IPS-NIHi11 (cell line): ENCODE measurements around the gene ACVR1.
"Not testable (repeated sequence)": the region's sequence is repeated elsewhere in the genome, so short reads cannot be mapped to it uniquely, and the experiment has no call there.

Source experiments
- DNase-seq: peaks from one replicate; pipeline ENCODE4 v3.0.0; 2012; ENCODE audit warnings: mixed read lengths, low spot score

Gene ACVR1

GRCh38 chr2:157830266-157830665 lies 45.9 kb downstream of the ACVR1 start:
- no peak for DNase-seq

- DNase-seq, result no peak
These were observed 48.8 kb downstream of the ACVR1 start for GRCh38 chr2:157827377-157827776.

GRCh38 chr2:157826644-157827043 lies 49.5 kb downstream of the ACVR1 start:
- not testable (repeated sequence) for DNase-seq

- peak; percentile 34 for DNase-seq
These were observed 50.2 kb downstream of the ACVR1 start for GRCh38 chr2:157825885-157826284.

- no peak for DNase-seq
These were observed 53.1 kb downstream of the ACVR1 start for GRCh38 chr2:157822993-157823392.

GRCh38 chr2:157822533-157822932 lies 53.6 kb downstream of the ACVR1 start:
- no peak for DNase-seq

GRCh38 chr2:157821519-157822131 lies 54.5 kb downstream of the ACVR1 start:
- DNase-seq, result no peak

GRCh38 chr2:157820193-157820592 lies 55.9 kb downstream of the ACVR1 start:
- DNase-seq, result no peak

GRCh38 chr2:157819761-157820160 lies 56.4 kb downstream of the ACVR1 start:
- DNase-seq, result no peak

- DNase-seq, result no peak
These were observed 57.9 kb downstream of the ACVR1 start for GRCh38 chr2:157818227-157818626.

- DNase-seq, result no peak
These were observed 60.7 kb downstream of the ACVR1 start for GRCh38 chr2:157815421-157815820.

- DNase-seq, result no peak
These were observed 62.7 kb downstream of the ACVR1 start for GRCh38 chr2:157813467-157813866.

GRCh38 chr2:157810037-157810436 lies 66.1 kb downstream of the ACVR1 start:
- DNase-seq, result no peak

- DNase-seq, result no peak
These were observed 66.9 kb downstream of the ACVR1 start for GRCh38 chr2:157809212-157809611.

- DNase-seq, result no peak
These were observed 67.7 kb downstream of the ACVR1 start for GRCh38 chr2:157808421-157808820.

GRCh38 chr2:157806426-157807077 lies 69.6 kb downstream of the ACVR1 start:
- no peak for DNase-seq

GRCh38 chr2:157805519-157805918 lies 70.6 kb downstream of the ACVR1 start:
- DNase-seq, result no peak

GRCh38 chr2:157804355-157804754 lies 71.8 kb downstream of the ACVR1 start:
- no peak for DNase-seq

- no peak for DNase-seq
These were observed 72.2 kb downstream of the ACVR1 start for GRCh38 chr2:157803952-157804351.

- no peak for DNase-seq
These were observed 72.7 kb downstream of the ACVR1 start for GRCh38 chr2:157803476-157803875.

- no peak for DNase-seq
These were observed 75.2 kb downstream of the ACVR1 start for GRCh38 chr2:157800838-157801495.

- DNase-seq, result no peak
These were observed 83.0 kb downstream of the ACVR1 start for GRCh38 chr2:157793053-157793612.
